Hypothalamus (tissue), 51 donors: ENCODE results near the gene GSTM2.
A peak's percentile ranks its signal among the peaks of the same experiment; 100 is the strongest.
"Not testable (repeated sequence)": the region's sequence is repeated elsewhere in the genome, so short reads cannot be mapped to it uniquely, and the experiment has no call there.

Source experiments
- DNase-seq, 51 donors: peaks; one replicate each; lab custom pipeline; 2025; lab: John Stamatoyannopoulos, UW

Gene GSTM2

DNA sequence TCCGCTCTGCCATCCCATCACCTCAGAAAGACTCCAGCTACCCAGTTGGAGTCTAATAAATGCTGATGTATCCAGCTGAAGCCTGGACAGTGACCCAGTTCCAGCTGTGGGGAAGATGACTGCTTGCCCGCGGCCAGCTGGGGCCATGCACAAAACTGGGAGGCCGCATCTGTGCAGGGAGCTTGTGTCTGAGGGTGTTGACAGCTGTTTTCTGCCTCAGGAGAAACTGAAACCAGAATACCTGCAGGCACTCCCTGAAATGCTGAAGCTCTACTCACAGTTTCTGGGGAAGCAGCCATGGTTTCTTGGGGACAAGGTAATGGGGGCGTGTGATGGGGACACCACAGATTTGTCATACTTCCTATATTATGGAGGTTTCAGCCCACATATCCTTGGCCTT lies 3.2 kb downstream of the GSTM2 start:
- DNase-seq: no peak

DNA sequence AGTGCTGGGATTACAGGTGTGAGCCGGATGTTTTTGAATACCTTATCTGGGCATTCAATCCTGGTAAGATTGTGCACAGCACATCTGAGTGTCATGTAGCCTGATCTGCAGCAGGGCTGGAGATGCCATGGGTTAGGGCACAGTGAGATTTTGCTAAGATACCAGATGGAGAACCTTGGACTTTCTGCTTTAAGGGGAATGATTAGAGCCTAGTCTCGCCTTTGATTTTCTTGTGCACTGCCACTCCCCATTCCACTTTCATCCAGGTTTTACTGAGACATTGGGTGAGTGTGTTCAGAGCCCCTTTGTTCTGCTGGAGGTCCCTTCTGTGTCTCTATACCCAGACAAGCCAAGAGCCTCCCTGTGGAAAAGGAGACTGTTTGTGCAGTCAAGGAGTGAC lies 6.0 kb downstream of the GSTM2 start:
- not testable (repeated sequence) for DNase-seq

DNA sequence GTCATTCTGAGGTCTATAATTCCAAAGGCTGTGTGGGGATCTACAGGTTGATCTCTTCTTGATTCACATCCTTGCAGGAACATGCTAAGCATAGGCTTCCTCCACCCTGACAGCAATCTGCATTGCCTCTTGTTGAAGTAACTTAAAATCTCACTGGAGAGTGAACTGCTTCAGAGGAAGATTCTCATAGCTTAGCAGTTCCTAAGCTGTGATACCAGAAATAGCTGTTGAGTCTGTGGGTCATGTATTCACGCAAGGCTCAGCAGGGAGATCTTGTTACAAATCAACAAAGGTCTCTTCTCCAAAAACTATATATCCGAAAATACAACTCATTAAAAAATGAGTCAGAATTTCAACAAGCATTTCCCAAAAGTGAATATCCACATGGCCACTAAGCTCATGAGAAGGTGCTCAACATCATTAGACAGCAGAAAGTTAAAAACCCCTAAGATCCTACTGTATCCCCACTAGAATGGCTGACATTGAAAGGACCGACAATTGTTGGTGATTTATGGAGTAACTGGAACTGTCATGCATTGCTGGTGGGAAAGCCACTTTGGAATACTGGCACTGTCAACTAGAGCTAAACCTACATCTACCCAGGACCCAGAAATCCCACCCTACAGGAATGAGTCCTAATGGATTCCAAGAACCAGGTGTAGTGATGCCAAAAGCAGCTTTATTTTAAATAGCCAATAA lies 9.0 kb downstream of the GSTM2 start:
- not testable (repeated sequence) for DNase-seq

DNA sequence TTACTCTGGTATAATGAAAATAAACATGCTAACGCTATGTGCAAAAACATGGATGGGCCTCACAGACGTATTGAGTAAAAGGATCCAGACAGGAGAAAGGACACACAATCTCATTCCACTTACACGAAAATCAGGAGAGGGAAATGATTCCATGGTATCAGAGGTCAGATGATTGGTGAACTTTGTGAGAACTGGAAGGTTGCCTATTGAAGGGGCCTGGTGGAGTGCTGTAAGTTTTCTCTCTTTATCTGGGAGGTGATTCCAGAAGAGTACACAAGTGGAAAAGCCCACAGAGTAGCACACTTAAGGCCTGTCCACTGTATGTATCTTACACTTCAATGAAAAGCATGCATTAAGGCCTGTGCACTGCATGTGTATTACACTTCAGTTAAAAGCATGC lies 9.6 kb downstream of the GSTM2 start:
- no peak for DNase-seq

GRCh38 chr1:109678637-109679036 lies 10.8 kb downstream of the GSTM2 start:
- not testable (repeated sequence) for DNase-seq

- not testable (repeated sequence) for DNase-seq
Observed at GRCh38 chr1:109684777-109685176, 16.9 kb downstream of the GSTM2 start.

- not testable (repeated sequence) for DNase-seq
Observed at GRCh38 chr1:109685399-109685798, 17.5 kb downstream of the GSTM2 start.

GRCh38 chr1:109685890-109686289 lies 18.0 kb downstream of the GSTM2 start:
- not testable (repeated sequence) for DNase-seq

DNA sequence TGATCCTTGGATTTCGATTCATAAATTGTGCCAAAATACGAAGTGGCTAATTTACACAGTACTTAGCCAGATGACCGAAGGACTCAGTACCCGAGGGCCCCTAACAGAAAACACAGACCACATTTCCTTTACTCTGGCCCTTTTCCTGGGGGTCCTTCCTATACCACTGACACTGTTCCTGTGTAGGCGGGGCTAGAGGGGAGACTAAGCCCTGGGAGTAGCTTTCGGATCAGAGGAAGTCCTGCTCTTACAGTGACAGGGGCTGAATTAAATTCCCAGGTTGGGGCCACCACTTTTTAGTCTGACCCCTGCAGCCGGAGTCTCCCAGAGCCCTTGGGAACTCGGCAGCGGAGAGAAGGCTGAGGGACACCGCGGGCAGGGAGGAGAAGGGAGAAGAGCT lies 19.3 kb downstream of the GSTM2 start:
- not testable (repeated sequence) for DNase-seq

DNA sequence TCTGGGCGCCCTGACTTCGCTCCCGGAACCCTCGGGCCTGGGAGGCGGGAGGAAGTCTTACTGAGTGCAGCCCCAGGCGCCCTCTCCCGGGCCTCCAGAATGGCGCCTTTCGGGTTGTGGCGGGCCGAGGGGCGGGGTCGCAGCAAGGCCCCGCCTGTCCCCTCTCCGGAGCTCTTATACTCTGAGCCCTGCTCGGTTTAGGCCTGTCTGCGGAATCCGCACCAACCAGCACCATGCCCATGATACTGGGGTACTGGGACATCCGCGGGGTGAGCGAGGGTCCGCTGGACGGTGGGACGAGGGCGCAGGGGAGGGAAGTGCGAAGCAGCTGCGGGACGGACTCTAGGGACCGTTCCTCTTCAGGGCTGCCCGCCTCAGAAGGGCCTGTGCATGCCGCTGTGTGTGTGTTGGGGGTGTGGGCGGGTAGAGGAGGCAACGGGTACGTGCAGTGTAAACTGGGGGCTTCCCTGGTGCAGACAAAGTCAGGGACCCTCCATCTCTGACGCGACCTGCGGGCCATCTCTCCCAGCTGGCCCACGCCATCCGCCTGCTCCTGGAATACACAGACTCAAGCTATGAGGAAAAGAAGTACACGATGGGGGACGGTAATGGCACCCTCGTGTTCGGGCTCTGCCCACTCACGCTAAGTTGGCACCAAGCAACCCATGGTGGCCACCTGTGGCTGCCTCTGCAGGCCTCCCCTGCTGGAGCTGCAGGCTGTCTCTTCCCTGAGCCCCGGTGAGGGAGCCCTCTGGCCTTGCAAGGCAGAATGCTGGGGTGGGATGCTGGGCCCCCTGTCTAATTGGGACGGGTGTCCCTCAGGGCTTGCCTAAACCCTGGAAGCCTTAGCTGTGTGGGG lies 20.0 kb downstream of the GSTM2 start, which contains the start of gene GSTM1:
TSS of gene GSTM1 (plus strand) at position 177 of the 859 bp plus-strand sequence. CDS start at position 234, 57 bp downstream.
- DNase-seq: peak in 14 of 51 donors; percentile 13 to 88 (median 55)

DNA sequence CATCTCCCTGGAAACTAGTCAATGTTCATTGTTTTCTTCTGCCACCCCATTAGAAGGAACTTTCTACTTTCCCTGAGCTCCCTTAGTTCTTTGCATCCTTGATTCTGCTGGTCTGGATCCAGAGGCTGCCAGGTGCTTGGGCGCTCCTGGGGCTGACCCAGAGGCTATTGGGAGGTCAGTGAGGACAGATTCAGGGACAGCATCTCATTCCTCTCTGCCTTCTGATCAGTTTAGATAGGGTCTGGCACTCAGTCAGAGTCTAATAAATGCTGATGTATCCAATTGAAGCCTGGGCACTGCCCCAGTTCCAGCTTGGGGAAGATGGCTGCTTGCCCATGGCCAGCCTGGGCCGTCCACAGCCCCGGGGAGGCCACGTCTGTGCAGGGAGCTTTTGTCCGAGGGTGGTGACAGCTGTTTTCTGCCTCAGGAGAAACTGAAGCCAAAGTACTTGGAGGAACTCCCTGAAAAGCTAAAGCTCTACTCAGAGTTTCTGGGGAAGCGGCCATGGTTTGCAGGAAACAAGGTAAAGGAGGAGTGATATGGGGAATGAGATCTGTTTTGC lies 22.1 kb downstream of the GSTM2 start:
- DNase-seq: peak in 6 of 51 donors; percentile 9 to 60 (median 18)

DNA sequence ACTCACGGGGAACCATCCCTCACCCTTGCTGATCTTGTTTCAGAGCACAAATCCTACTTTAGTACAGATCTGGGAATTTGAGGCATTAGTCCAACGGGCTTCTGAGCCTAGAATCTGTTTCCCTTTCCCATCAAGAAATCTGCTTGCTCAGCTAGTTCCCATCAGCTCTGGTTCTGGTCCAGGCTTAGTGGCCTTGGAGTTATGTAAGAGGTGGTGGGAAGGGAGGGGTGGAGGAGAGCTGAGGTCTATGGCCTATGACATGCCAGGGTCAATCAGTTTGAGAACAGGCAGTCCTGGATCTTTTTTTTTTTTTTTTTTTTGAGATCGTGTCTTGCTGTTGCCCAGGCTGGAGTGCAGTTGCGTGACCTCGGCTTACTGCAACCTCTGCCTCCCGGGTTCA lies 23.9 kb downstream of the GSTM2 start:
- DNase-seq: peak in 1 of 51 donors; percentile 7

GRCh38 chr1:109694400-109694799 lies 26.5 kb downstream of the GSTM2 start:
- DNase-seq: not testable (repeated sequence)

DNA sequence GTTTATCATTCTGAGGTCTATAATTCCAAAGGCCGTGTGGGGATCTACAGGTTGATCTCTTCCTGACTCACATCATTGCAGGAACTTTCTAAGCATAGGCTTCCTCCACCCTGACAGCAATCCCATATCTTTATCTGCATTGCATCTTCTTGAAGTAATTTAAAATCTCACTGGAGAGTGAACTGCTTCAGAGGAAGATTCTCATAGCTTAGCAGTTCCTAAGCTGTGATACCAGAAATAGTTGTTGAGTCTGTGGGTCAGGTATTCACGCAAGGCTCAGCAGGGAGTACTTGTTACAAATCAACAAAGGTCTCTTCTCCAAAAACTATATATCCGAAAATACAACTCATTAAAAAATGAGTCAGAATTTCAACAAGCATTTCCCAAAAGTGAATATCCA lies 27.3 kb downstream of the GSTM2 start:
- not testable (repeated sequence) for DNase-seq

DNA sequence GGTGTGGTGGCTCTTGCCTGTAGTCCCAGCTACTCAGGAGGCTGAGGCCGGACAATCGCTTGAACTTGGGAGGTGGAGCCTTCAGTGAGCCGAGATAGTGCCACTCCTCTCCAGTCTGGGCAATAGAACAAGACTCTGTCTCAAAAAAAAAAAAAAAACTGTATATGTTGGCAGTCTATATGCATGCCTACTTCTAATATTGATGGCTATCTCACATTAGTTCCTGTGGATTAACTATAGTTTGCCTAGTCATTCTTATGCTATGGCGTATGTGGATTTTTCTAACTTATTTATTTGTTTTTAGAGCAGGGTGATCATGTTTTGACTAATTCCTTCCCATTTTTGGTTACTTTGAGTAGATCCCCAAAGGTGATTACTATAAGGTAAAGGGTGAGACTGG lies 29.2 kb downstream of the GSTM2 start:
- no peak for DNase-seq

GRCh38 chr1:109697861-109698260 lies 30.0 kb downstream of the GSTM2 start:
- not testable (repeated sequence) for DNase-seq

- not testable (repeated sequence) for DNase-seq
Observed at GRCh38 chr1:109702940-109703339, 35.1 kb downstream of the GSTM2 start.

- peak in 1 of 51 donors; percentile 4 for DNase-seq
Observed at GRCh38 chr1:109704173-109704572, 36.3 kb downstream of the GSTM2 start.

- DNase-seq: no peak
Observed at GRCh38 chr1:109705411-109705810, 37.6 kb downstream of the GSTM2 start.

DNA sequence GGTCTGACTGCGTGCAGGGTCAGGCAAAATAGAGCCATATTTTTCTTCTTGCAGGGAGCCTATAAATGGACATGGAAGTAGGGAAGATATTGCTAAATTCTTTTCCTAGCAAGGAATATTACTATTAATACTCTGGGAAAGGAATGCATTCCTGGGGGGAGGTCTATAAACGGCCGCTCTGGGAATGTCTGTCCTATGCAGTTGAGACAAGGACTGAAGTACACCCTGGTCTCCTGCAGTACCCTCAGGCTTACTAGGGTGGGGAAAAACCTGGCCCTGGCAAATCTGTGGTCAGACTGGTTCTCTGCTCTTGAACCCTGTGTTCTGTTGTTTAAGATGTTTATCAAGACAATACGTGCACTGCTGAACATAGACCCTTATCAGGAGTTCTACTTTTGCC lies 41.1 kb downstream of the GSTM2 start:
- not testable (repeated sequence) for DNase-seq

DNA sequence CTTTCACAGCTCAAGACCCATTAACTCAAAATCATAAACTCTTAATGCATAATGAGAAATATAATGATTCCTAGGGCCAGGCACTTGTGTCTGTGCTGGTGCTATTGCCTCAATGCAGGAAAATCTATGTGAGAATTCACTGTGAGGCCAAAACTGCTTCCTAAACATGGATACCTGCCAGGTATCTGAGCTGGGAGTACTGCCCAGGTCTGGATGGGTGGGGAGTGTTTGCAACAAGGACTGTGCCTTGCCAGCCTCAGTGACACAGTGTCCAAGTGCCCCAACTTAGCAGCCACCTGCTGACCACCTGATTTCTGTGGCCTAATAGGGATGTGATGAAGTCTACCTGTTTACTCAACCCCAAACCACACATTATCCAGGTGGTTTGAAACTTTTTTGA lies 42.0 kb downstream of the GSTM2 start:
- not testable (repeated sequence) for DNase-seq
